ENCODE results near the gene MNT.
"Not testable (repeated sequence)": the region's sequence is repeated elsewhere in the genome, so short reads cannot be mapped to it uniquely, and the experiment has no call there.

Gene MNT

DNA sequence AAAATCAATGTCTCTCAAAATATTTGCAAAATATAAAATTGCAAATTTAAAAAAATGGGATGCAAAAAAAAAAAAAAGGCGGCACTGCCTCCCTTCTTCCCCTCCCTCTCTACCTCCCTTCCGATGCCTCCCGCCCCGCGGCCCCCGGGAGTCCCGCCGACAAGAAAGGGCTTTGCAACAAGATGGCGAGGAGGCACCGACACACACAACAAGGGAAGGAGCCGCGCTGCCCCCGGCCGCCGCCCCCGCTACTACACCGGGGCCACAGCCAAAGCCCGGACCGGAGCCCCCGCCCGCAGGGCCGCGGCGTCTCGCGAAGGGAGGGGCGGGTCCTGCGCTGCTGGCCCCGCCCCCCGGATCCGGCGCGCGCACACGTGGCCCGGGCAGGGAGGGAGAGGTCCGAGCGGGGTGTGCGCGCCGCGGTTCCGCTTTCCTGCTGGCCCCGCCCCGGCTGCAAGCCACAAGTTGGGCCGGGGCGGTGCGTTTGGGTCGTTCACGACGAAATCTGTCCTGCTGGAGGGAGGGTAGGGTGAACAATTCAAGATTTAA lies at the start of gene MNT:
TSS of gene MNT (minus strand) at position 184 of the 549 bp plus-strand sequence. CDS start 348 bp downstream, outside the sequence.
- H3K4me3 ChIP-seq (ENCODE audit: low read depth, low read length) = peak within 1 kb of the TSS; percentile 98
- in situ Hi-C loops (cut with HindIII; ENCODE audit: low sequenced_read_pairs) = no loop called here
- TF ChIP-seq CTCF (IDR thresholded peaks at IDR 0.05; ENCODE audit: low read depth, low read length) = no peak
- peak; percentile 96 for DNase-seq (ENCODE audit: low read depth, low spot score)

GRCh38 chr17:2450016-2450650 lies 49.3 kb upstream of the MNT start:
- no peak overlapping the region for H3K4me3 ChIP-seq (ENCODE audit: low read depth, low read length)
- no peak for DNase-seq (ENCODE audit: low read depth, low spot score)
- in situ Hi-C loops (cut with HindIII; ENCODE audit: low sequenced_read_pairs) = no loop called here
- no peak for TF ChIP-seq CTCF (IDR thresholded peaks at IDR 0.05; ENCODE audit: low read depth, low read length)

DNA sequence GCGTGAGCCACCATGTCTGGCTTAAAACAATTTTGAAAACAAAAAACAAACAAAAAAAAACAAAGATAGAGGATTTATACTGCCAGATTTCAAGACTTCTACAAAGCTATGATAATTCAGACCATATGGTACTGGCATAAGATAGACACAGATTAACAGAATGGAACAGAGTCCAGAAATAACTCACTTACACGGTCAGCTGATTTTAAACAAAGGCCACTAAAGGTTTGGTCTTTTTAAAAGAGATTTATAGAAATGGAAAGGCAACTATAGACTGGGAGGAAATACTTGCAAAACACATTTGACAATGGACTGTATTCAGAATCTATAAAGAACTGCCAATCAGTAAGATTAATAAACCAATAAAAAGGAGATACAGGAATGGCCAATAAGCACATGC lies 48.6 kb upstream of the MNT start:
- no peak for TF ChIP-seq CTCF (IDR thresholded peaks at IDR 0.05; ENCODE audit: low read depth, low read length)
- DNase-seq (ENCODE audit: low read depth, low spot score) = no peak
- H3K4me3 ChIP-seq (ENCODE audit: low read depth, low read length) = no peak overlapping the region
- in situ Hi-C loops (cut with HindIII; ENCODE audit: low sequenced_read_pairs) = no loop called here

GRCh38 chr17:2447479-2447878 lies 46.6 kb upstream of the MNT start:
- DNase-seq (ENCODE audit: low read depth, low spot score); in situ Hi-C loops (cut with HindIII; ENCODE audit: low sequenced_read_pairs); H3K4me3 ChIP-seq (ENCODE audit: low read depth, low read length): not testable (repeated sequence)

- no peak overlapping the region for H3K4me3 ChIP-seq (ENCODE audit: low read depth, low read length)
- no peak for TF ChIP-seq CTCF (IDR thresholded peaks at IDR 0.05; ENCODE audit: low read depth, low read length)
- in situ Hi-C loops (cut with HindIII; ENCODE audit: low sequenced_read_pairs) = no loop called here
- DNase-seq (ENCODE audit: low read depth, low spot score) = no peak
Measured at GRCh38 chr17:2445638-2446037, 44.8 kb upstream of the MNT start.

GRCh38 chr17:2444382-2444781 lies 43.5 kb upstream of the MNT start:
- DNase-seq (ENCODE audit: low read depth, low spot score) = no peak
- in situ Hi-C loops (cut with HindIII; ENCODE audit: low sequenced_read_pairs) = no loop called here
- no peak overlapping the region for H3K4me3 ChIP-seq (ENCODE audit: low read depth, low read length)
- TF ChIP-seq CTCF (IDR thresholded peaks at IDR 0.05; ENCODE audit: low read depth, low read length) = no peak

GRCh38 chr17:2442166-2442565 lies 41.3 kb upstream of the MNT start:
- in situ Hi-C loops (cut with HindIII; ENCODE audit: low sequenced_read_pairs) = no loop called here
- no peak for TF ChIP-seq CTCF (IDR thresholded peaks at IDR 0.05; ENCODE audit: low read depth, low read length)
- peak; percentile 62 for DNase-seq (ENCODE audit: low read depth, low spot score)
- H3K4me3 ChIP-seq (ENCODE audit: low read depth, low read length) = no peak overlapping the region
